8988T (cell line): ENCODE data around the gene NFKB1.

Source experiments
- DNase-seq: peaks from one replicate; pipeline ENCODE4 v3.0.0; 2011

NFKB1 gene

GRCh38 chr4:102502543-102502818 is 1.3 kb downstream of the NFKB1 start:
- DNase-seq, result no peak

DNA sequence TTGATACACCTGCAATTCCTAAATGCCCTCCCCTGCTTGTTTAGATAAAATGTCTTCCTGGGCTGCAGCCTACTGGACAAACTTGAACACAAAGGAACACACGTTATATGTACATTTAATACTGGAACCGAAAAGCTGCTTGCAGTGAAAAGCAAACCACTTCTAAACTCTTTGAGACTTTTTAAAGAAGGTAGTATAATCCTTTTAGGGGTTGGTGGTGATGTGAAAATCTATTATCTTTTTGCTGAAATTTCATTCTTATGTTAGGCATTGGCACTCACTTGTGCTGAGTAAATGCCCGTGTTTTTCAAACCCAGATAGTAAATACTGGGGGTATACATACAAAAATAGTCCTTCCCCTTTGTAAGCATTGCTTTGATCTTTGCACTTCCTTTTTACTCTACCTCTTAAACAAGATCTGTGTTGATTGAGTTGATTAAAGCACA is 2.2 kb downstream of the NFKB1 start:
- DNase-seq, result no peak

- no peak for DNase-seq
Measured at GRCh38 chr4:102503831-102504786, 3.0 kb downstream of the NFKB1 start.

DNA sequence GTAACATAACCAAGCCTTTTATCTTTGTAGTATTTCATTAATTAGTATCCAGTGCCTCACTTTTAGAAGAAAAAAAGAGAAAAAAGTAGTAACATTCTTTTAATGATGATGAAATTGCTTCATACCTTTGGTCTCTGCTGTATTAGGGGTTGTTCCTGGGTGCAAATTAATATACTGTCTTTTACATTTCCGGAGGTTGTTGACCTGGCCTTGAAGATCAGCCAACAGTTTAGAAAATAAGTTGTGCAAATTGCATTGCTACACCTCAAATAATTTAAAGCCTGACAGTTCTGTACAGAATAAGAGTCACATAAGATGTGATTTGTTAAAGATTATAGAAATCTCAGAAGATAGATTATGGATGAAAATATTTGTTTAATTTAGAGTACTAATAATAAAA is 3.8 kb downstream of the NFKB1 start:
- no peak for DNase-seq

GRCh38 chr4:102505708-102506107 is 4.5 kb downstream of the NFKB1 start:
- DNase-seq, result no peak

GRCh38 chr4:102506523-102506922 is 5.4 kb downstream of the NFKB1 start:
- DNase-seq, result no peak

- no peak for DNase-seq
Measured at GRCh38 chr4:102511830-102512605, 10.9 kb downstream of the NFKB1 start.

- no peak for DNase-seq
Measured at GRCh38 chr4:102514298-102514964, 13.3 kb downstream of the NFKB1 start.

DNA sequence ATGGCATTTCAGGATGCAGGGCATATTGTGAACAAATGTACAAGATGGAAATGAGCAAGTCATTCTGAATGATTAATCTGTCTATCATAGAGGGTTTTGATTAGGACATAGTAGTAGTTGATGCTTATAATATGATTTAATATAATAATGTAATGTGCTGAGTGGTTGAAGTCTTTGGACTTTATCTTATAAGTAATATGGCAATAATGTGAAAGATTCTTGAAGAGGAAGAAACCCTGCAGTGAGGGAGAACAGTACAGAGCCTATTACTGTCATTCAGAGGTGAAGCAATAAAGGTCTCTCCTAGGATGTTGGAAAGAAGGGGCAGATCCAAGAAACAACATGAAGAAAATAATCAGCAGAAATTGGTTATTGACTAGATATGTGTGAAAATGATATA is 16.6 kb downstream of the NFKB1 start:
- no peak for DNase-seq

GRCh38 chr4:102518703-102519131 is 17.6 kb downstream of the NFKB1 start:
- no peak for DNase-seq

DNA sequence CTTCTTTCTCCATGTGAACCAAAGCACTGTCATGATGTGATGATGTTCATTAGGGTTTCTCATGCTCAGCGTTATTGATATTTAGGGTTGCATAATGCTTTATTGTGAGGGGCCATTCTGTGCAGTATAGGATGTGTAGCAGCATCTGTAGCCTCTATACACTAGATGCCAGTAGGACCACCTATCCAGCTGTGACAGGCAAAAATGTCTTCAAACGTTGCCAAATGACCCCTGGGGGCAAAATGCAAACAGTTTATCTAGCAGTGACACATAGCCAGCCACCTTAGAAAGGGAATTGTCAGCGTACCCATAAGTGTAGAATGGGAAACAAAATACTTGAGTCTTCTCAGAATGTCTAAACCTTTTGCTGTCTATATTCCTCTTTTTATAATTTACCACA is 18.8 kb downstream of the NFKB1 start:
- no peak for DNase-seq

DNA sequence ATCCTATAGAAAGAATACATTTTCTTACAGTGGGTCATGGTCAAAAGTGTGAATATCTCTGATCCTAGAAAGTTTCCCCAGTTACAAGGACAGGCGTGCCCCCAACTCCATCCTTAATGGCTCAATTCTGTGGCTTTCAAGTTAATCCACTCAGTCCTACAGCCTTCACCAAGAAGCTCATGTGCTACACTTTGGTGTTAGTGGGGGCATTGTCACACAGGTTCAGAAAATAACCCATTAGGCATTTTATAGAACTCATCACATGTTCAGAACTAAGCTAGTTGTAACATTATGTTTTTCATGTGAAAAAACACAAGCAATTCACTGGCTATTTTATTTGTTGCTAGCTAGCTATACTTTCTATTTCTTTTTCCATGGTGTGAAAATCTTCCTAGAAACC is 20.4 kb downstream of the NFKB1 start:
- DNase-seq, result no peak

- DNase-seq, result no peak
Measured at GRCh38 chr4:102522031-102522440, 20.9 kb downstream of the NFKB1 start.

DNA sequence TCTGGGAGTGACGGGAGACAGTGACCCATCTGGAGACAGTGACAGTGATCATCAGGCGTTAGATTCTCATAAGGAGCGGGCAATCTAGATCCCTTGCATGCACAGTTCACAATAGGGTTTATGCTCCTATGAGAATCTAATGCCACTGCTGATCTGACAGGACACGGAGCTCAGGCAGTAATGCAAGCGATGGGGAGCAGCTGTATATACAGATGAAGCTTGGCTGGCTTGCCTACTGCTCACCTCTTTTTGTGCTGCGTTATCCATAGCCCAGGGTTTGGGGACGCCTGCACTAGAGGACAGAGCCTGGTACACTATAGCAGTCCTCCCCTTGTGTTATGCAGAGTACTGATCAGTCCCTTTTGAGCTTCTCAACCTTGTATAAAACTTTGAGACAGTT is 23.5 kb downstream of the NFKB1 start:
- no peak for DNase-seq

GRCh38 chr4:102525097-102525496 is 23.9 kb downstream of the NFKB1 start:
- DNase-seq, result no peak

DNA sequence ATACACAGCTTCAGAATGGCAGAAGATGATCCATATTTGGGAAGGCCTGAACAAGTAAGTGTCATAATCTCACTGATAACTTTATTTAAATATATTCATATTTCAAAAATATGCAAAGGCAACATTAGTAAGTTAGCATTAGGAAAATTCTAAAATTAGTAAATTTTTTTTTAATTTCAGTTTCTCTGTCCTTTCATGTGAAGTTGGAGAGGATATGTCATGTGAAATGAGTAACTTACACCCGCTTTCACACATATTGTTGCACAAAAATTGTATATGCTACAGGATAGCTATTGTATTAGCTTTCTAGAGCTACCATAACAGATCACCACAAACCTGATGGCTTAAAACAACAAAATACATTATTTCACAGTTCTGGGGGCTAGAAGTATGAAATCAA is 24.3 kb downstream of the NFKB1 start:
- DNase-seq, result no peak

- DNase-seq, result no peak
Measured at GRCh38 chr4:102526532-102526931, 25.4 kb downstream of the NFKB1 start.

GRCh38 chr4:102527695-102528283 is 26.6 kb downstream of the NFKB1 start:
- DNase-seq, result no peak

DNA sequence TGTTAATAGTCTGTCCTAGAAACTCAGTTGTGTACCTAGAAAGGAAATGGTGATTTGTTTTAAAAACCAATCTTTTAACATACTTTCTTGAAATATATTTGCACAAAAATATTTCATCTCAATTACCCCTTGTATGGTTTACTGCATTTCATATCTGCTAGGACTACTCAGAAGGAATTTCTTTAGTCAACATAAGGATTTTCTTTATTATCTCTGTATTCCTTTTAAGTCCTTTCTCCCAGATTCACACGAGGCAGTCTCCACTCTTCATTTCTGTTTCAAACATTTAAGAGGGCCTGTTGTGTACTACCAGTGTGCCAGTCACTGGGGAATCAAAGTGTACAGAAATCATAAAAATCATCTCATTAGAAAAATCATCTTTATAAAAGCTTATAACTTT is 28.8 kb downstream of the NFKB1 start:
- DNase-seq, result no peak

- DNase-seq, result no peak
Measured at GRCh38 chr4:102530986-102531385, 29.8 kb downstream of the NFKB1 start.

- no peak for DNase-seq
Measured at GRCh38 chr4:102531462-102531861, 30.3 kb downstream of the NFKB1 start.

DNA sequence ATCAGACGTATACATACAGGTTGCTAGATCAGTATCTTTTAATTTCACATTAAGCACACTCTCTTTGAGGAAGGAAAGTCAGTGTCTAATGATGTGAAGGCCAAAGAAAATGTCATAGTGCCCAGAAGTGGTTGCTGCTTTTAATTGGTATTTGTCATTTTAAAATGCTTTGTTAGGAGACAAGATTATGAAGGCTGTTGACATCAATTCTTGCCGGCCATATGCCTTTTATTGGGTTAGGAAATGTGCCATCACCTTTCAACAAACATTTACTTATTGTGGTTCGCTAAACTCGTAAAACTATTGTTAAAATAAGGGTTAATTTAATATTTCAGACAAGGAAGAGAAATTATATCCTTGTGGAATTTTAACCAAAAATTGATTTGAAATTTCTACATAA is 32.2 kb downstream of the NFKB1 start:
- no peak for DNase-seq

DNA sequence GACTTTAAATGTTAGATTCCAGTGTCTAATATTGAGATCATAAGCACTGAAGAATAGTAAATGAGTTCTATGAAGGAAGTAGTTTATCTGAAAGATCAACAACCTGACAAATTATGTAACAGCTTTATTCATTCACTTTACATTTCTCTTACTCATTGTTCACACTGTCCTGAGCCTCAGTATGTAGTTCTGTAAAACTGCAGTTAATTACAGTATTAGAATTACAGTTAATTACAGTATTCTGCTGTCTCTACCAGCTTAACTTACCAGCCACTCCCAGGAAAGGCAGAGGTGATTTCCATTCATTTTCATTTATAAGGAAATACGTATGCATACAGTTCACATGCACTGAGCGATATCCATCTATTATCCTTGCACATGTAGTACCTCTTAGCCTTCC is 32.7 kb downstream of the NFKB1 start:
- DNase-seq, result no peak
